Endodermal cell (in vitro differentiated cells): ENCODE measurements around the gene NRXN2. TPM values are rescaled to one million over a fixed set of nuclear protein-coding genes. Genes with fewer than 3 reads are reported as not detected.

Experiments used
- DNase-seq: peaks from one replicate; pipeline ENCODE4 v3.0.0-alpha.2; 2017
- H3K27ac ChIP-seq: 2 replicates; pipeline ENCODE4 v1.5.1; 2013; ENCODE audit warnings: mild to moderate bottlenecking, low read depth, low read length, moderate library complexity
- H3K27me3 ChIP-seq: 2 replicates; pipeline ENCODE4 v1.6.1; 2013; ENCODE audit warnings: mild to moderate bottlenecking, low read length, moderate library complexity; ENCODE audit not compliant: insufficient read depth, control insufficient read depth, poor library complexity, severe bottlenecking
- H3K36me3 ChIP-seq: 2 replicates; pipeline ENCODE4 v1.7.0; 2013; ENCODE audit warnings: mild to moderate bottlenecking, low read length, moderate library complexity; ENCODE audit not compliant: control insufficient read depth, insufficient read depth
- H3K4me1 ChIP-seq: one replicate; pipeline ENCODE4 v1.7.0; 2013; ENCODE audit warnings: low read length; ENCODE audit not compliant: control insufficient read depth, insufficient read depth
- H3K4me3 ChIP-seq: 2 replicates; pipeline ENCODE4 v1.5.1; 2013; ENCODE audit warnings: mild to moderate bottlenecking, low read length, moderate library complexity
- H3K9ac ChIP-seq: 2 replicates; pipeline ENCODE4 v1.6.1; 2013; ENCODE audit warnings: mild to moderate bottlenecking, low read length, moderate library complexity; ENCODE audit not compliant: poor library complexity, severe bottlenecking; ENCODE audit errors: extremely low read depth
- H3K9me3 ChIP-seq: 2 replicates; pipeline ENCODE4 v1.6.1; 2013; ENCODE audit warnings: mild to moderate bottlenecking, low read length, moderate library complexity; ENCODE audit not compliant: control insufficient read depth
- H3K27ac Mint-ChIP-seq: 2 replicates; pipeline ENCODE4 v1.8.0; 2020; ENCODE audit warnings: mixed read lengths
- H3K27me3 Mint-ChIP-seq: 2 replicates; pipeline ENCODE4 v1.8.0; 2021; ENCODE audit warnings: mild to moderate bottlenecking, mixed read lengths; ENCODE audit not compliant: insufficient read depth
- H3K36me3 Mint-ChIP-seq: 2 replicates; pipeline ENCODE4 v1.8.0; 2020; ENCODE audit warnings: low read depth, mixed read lengths
- H3K4me1 Mint-ChIP-seq: 2 replicates; pipeline ENCODE4 v1.8.0; 2020; ENCODE audit warnings: mixed read lengths
- H3K4me3 Mint-ChIP-seq: 2 replicates; pipeline ENCODE4 v1.8.0; 2020; ENCODE audit warnings: mild to moderate bottlenecking, moderate library complexity, mixed read lengths
- H3K9me3 Mint-ChIP-seq: 2 replicates; pipeline ENCODE4 v1.8.0; 2020; ENCODE audit warnings: mild to moderate bottlenecking, mixed read lengths
- CTCF ChIP-seq: fragments of 200-600 bp; sonication (generic); conservative IDR thresholded peaks from 2 replicates; pipeline ENCODE4 v1.5.0; 2021; ENCODE audit warnings: antibody characterized with exemption, mild to moderate bottlenecking
- WGBS, 2 experiments: methylation state at CpG; one replicate each; pipeline versions ENCODE4 v1.1.5 to v1.1.7; 2013; ENCODE audit warnings: missing lambda C conversion rate in 2 of 2, mixed read lengths in 1 of 2; ENCODE audit not compliant: insufficient coverage in 1 of 2, insufficient read length in 1 of 2; 5-methylcytosine and 5-hydroxymethylcytosine counted together
- total RNA-seq, 2 donors: library from RNA; stranded (reverse); fragmentation: NEBNext Ultra II Directional in 1 of 2; extraction: Animal tissue kit (Norgen Biotek cat#: 25700) in 1 of 2; gene quantifications; 2 replicates in 1 of 2; 3 replicates in 1 of 2; pipeline ENCODE4 v1.2.1, GENCODE V29; 2021

NRXN2 gene
- total RNA-seq, 2 donors from 2014 or later: 1.00 to 1.5 TPM

GRCh38 chr11:64593156-64594105 is 129.6 kb downstream of the NRXN2 start:
- Mint-ChIP-seq H3K9me3 (peaks cover 7% of the 10 kb centered on the region), H3K4me1 (no peaks in the 10 kb centered on the region), H3K27me3 (peaks cover 10% of the 10 kb centered on the region), H3K4me3 (no peak overlapping the region), H3K27ac (no peak overlapping the region), H3K36me3 (no peaks in the 10 kb centered on the region)
- WGBS, 2 experiments: 85 to 88% methylated on average over 22 to 32 of the region's 32 CpGs
- TF ChIP-seq CTCF: no peak
- DNase-seq: no peak
- peaks cover 11% of the 10 kb centered on the region for H3K9me3 ChIP-seq
- no peaks in the 10 kb centered on the region for H3K36me3 ChIP-seq
- no peak overlapping the region for H3K4me3 ChIP-seq
- no peak overlapping the region for H3K27ac ChIP-seq
- H3K9ac ChIP-seq: no peak overlapping the region
- no peaks in the 10 kb centered on the region for H3K27me3 ChIP-seq
- no peaks in the 10 kb centered on the region for H3K4me1 ChIP-seq

- Histone ChIP-seq H3K9ac (no peak overlapping the region), H3K9me3 (peaks cover 12% of the 10 kb centered on the region), H3K4me1 (no peaks in the 10 kb centered on the region), H3K27ac (no peak overlapping the region), H3K36me3 (no peaks in the 10 kb centered on the region), H3K4me3 (no peak overlapping the region), H3K27me3 (no peaks in the 10 kb centered on the region)
- no peaks in the 10 kb centered on the region for H3K36me3 Mint-ChIP-seq
- peaks cover 12% of the 10 kb centered on the region for H3K9me3 Mint-ChIP-seq
- WGBS, 2 experiments: 85 to 94% methylated on average over 3 to 9 of the region's 9 CpGs
- H3K4me3 Mint-ChIP-seq: no peak overlapping the region
- no peaks in the 10 kb centered on the region for H3K4me1 Mint-ChIP-seq
- no peak for TF ChIP-seq CTCF
- DNase-seq: no peak
- no peak overlapping the region for H3K27ac Mint-ChIP-seq
- peaks cover 13% of the 10 kb centered on the region for H3K27me3 Mint-ChIP-seq
These were observed 130.3 kb downstream of the NRXN2 start for GRCh38 chr11:64592656-64593055.

GRCh38 chr11:64592234-64592615 is 130.8 kb downstream of the NRXN2 start:
- no peaks in the 10 kb centered on the region for H3K4me1 Mint-ChIP-seq
- Histone ChIP-seq H3K27ac (no peak overlapping the region), H3K9me3 (peaks cover 12% of the 10 kb centered on the region), H3K4me1 (no peaks in the 10 kb centered on the region), H3K27me3 (no peaks in the 10 kb centered on the region), H3K36me3 (no peaks in the 10 kb centered on the region), H3K9ac (no peak overlapping the region), H3K4me3 (no peak overlapping the region)
- no peak for DNase-seq
- no peak overlapping the region for H3K27ac Mint-ChIP-seq
- peaks cover 12% of the 10 kb centered on the region for H3K9me3 Mint-ChIP-seq
- no peaks in the 10 kb centered on the region for H3K36me3 Mint-ChIP-seq
- H3K27me3 Mint-ChIP-seq: peaks cover 13% of the 10 kb centered on the region
- WGBS, 2 experiments: 90% methylated on average over 2 to 3 of the region's 3 CpGs
- no peak for TF ChIP-seq CTCF
- H3K4me3 Mint-ChIP-seq: no peak overlapping the region
